IMR-90 (cell line): ENCODE measurements around the gene BCL2L1.

Experiments used
- CEBPB ChIP-seq: IDR thresholded peaks from 2 replicates; pipeline ENCODE4 v1.6.1; 2012; ENCODE audit warnings: low read depth, low read length, improper control_type of control experiment
- CHD1 ChIP-seq: IDR thresholded peaks from 2 replicates; pipeline ENCODE4 v1.6.1; 2012; ENCODE audit warnings: low read depth, low read length, improper control_type of control experiment
- FOS ChIP-seq: fragments of 150-350 bp; IDR thresholded peaks from 2 replicates; pipeline ENCODE4 v1.6.1; 2016; ENCODE audit warnings: low read depth, low read length
- MAFK ChIP-seq: IDR thresholded peaks from 2 replicates; pipeline ENCODE4 v1.6.1; 2012; ENCODE audit warnings: low read depth, low read length, improper control_type of control experiment
- NFE2L2 ChIP-seq: fragments of 150-350 bp; IDR thresholded peaks from 2 replicates; pipeline ENCODE4 v1.6.1; 2016; ENCODE audit warnings: low read depth, mild to moderate bottlenecking, low read length
- POLR2A ChIP-seq: IDR thresholded peaks from 2 replicates; pipeline ENCODE4 v1.6.1; 2012; ENCODE audit warnings: mild to moderate bottlenecking, low read depth, low read length
- RAD21 ChIP-seq: IDR thresholded peaks from 2 replicates; pipeline ENCODE4 v1.6.1; 2012; ENCODE audit warnings: low read length, improper control_type of control experiment
- RCOR1 ChIP-seq: IDR thresholded peaks from 2 replicates; pipeline ENCODE4 v1.6.1; 2012; ENCODE audit warnings: mild to moderate bottlenecking, low read length, improper control_type of control experiment; ENCODE audit not compliant: insufficient replicate concordance
- RFX5 ChIP-seq: IDR thresholded peaks from 2 replicates; pipeline ENCODE4 v1.8.0; 2012; ENCODE audit warnings: low read depth, mild to moderate bottlenecking, low read length, moderate library complexity
- SMC3 ChIP-seq: fragments of 150-350 bp; IDR thresholded peaks from 2 replicates; pipeline ENCODE4 v1.6.1; 2016; ENCODE audit warnings: low read depth, mild to moderate bottlenecking, antibody characterized with exemption, low read length, moderate library complexity
- TF ChIP-seq, protein P1 (sequence below): conservative IDR thresholded peaks from 2 replicates; pipeline ENCODE4 v1.5.1; 2012; ENCODE audit warnings: mild to moderate bottlenecking, low read depth, low read length, improper control_type of control experiment
- TF ChIP-seq, protein P2 (sequence below): fragments of 150-350 bp; IDR thresholded peaks from 2 replicates; pipeline ENCODE4 v1.6.1; 2017; ENCODE audit warnings: mild to moderate bottlenecking, antibody characterized with exemption, low read length, low read depth
- TF ChIP-seq, protein P3 (sequence below): fragments of 150-350 bp; IDR thresholded peaks from 2 replicates; pipeline ENCODE4 v1.6.1; 2016; ENCODE audit warnings: low read depth, mild to moderate bottlenecking, low read length, moderate library complexity, borderline replicate concordance

DNA sequence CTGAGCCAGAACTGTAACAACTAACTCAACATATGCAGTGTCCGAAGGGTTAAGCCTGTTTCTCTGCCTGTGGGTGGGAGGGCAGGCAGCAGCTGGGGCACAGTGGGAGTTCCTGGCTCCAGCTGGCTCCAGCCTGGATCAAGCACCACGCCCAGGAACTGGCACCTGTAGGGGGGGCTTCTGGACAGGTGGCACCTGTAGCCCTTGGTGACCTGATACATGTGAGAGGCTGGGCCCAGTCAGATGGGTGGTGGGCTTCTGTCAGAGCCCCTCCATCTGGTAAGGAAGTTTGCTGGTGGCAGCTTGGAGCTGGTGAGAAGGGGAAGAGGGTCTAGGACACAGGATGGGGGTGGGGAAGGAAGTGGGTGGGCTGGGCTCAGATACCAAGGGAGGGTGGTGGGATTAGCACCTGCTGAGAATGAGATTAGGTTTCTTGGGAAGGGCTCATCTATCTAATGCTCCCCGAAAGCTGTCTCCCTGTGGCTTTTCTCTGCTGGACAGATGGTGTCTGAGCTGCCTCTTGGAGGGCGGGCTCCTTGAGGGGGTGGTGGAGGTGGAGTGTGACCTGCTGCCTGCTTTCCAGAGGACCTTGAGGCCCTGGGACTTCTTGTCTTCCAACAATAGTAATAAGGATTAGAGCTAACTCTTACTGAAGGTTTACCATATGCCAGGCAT is 28.5 kb downstream of the BCL2L1 start:
- TF ChIP-seq SMC3 (no peak), RFX5 (no peak), POLR2A (no peak), RCOR1 (no peak), CEBPB (no peak), MAFK (no peak), FOS (no peak), CHD1 (no peak), RAD21 (no peak), NFE2L2 (no peak)
- TF ChIP-seq, protein P1, sequence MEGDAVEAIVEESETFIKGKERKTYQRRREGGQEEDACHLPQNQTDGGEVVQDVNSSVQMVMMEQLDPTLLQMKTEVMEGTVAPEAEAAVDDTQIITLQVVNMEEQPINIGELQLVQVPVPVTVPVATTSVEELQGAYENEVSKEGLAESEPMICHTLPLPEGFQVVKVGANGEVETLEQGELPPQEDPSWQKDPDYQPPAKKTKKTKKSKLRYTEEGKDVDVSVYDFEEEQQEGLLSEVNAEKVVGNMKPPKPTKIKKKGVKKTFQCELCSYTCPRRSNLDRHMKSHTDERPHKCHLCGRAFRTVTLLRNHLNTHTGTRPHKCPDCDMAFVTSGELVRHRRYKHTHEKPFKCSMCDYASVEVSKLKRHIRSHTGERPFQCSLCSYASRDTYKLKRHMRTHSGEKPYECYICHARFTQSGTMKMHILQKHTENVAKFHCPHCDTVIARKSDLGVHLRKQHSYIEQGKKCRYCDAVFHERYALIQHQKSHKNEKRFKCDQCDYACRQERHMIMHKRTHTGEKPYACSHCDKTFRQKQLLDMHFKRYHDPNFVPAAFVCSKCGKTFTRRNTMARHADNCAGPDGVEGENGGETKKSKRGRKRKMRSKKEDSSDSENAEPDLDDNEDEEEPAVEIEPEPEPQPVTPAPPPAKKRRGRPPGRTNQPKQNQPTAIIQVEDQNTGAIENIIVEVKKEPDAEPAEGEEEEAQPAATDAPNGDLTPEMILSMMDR, result no peak
- TF ChIP-seq, protein P2, sequence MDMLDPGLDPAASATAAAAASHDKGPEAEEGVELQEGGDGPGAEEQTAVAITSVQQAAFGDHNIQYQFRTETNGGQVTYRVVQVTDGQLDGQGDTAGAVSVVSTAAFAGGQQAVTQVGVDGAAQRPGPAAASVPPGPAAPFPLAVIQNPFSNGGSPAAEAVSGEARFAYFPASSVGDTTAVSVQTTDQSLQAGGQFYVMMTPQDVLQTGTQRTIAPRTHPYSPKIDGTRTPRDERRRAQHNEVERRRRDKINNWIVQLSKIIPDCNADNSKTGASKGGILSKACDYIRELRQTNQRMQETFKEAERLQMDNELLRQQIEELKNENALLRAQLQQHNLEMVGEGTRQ, result no peak
- TF ChIP-seq, protein P3, sequence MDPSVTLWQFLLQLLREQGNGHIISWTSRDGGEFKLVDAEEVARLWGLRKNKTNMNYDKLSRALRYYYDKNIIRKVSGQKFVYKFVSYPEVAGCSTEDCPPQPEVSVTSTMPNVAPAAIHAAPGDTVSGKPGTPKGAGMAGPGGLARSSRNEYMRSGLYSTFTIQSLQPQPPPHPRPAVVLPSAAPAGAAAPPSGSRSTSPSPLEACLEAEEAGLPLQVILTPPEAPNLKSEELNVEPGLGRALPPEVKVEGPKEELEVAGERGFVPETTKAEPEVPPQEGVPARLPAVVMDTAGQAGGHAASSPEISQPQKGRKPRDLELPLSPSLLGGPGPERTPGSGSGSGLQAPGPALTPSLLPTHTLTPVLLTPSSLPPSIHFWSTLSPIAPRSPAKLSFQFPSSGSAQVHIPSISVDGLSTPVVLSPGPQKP, result no peak
